HEK293 (cell line): ENCODE results near the gene TMEM181.
A peak's percentile ranks its signal among the peaks of the same experiment; 100 is the strongest.

Experiments
- CTCF ChIA-PET: fragments of 350-600 bp; formaldehyde crosslinking; extraction: SDS; loops from one replicate; lab custom pipeline; 2021; ENCODE audit warnings: antibody characterized with exemption; lab: Yijun Ruan, JAX
- POLR2A ChIA-PET: fragments of 300-600 bp; formaldehyde crosslinking; extraction: SDS; loops from one replicate; lab custom pipeline; 2020; ENCODE audit warnings: antibody characterized with exemption, inconsistent platforms; lab: Yijun Ruan, JAX
- H3K27ac ChIP-seq: fragments of 200-500 bp; sonication (Bioruptor generic); 2 replicates; pipeline ENCODE4 v1.5.1; 2014; ENCODE audit warnings: low read depth, low read length, control low read depth, inconsistent platforms; ENCODE audit errors: extremely low read depth
- H3K36me3 ChIP-seq, 2 experiments: fragments of 200-500 bp in 1 of 2; sonication (Bioruptor generic) in 1 of 2; 1 replicate in 1 of 2; 2 replicates in 1 of 2; pipeline ENCODE4 v1.5.1; 2014 to 2017; ENCODE audit warnings: inconsistent platforms in 2 of 2, low read length in 2 of 2; ENCODE audit not compliant: control insufficient read depth in 2 of 2, insufficient read depth in 1 of 2
- H3K4me1 ChIP-seq: fragments of 200-500 bp; sonication (Bioruptor generic); 2 replicates; pipeline ENCODE4 v1.5.1; 2014; ENCODE audit warnings: mild to moderate bottlenecking, low read length, inconsistent platforms; ENCODE audit not compliant: control insufficient read depth, insufficient read depth
- H3K4me3 ChIP-seq: 2 replicates; pipeline ENCODE4 v1.5.1; 2011; ENCODE audit warnings: low read depth, mild to moderate bottlenecking, control low read depth, low read length, moderate library complexity
- H3K9me3 ChIP-seq: fragments of 200-500 bp; sonication (Bioruptor generic); 2 replicates; pipeline ENCODE4 v1.5.1; 2014; ENCODE audit warnings: low read depth, low read length, inconsistent platforms; ENCODE audit not compliant: control insufficient read depth, insufficient read depth
- ELK4 ChIP-seq: IDR thresholded peaks from 2 replicates; pipeline ENCODE4 v1.6.1; 2011; ENCODE audit warnings: mild to moderate bottlenecking, low read depth, low read length, borderline replicate concordance
- GLIS1 ChIP-seq: fragments of 450-650 bp; formaldehyde crosslinking; IDR thresholded peaks from 2 replicates; pipeline ENCODE4 v1.5.1; 2016; ENCODE audit warnings: missing biosample characterization, missing genetic modification characterization
- HOXC10 ChIP-seq: sonication (generic); formaldehyde crosslinking; IDR thresholded peaks from 2 replicates; pipeline ENCODE4 v1.8.1; 2023; ENCODE audit warnings: mild to moderate bottlenecking, missing genetic modification reagents
- PBX3 ChIP-seq: sonication (generic); formaldehyde crosslinking; IDR thresholded peaks from 2 replicates; pipeline ENCODE4 v1.8.1; 2022; ENCODE audit warnings: mild to moderate bottlenecking, moderate library complexity, missing genetic modification reagents
- SP2 ChIP-seq: fragments of 450-650 bp; formaldehyde crosslinking; IDR thresholded peaks from 2 replicates; pipeline ENCODE4 v1.5.1; 2016; ENCODE audit warnings: missing biosample characterization, missing genetic modification characterization
- TRIM28 ChIP-seq: IDR thresholded peaks from 2 replicates; pipeline ENCODE4 v1.6.1; 2011; ENCODE audit warnings: low read length, control low read depth, borderline replicate concordance
- WT1 ChIP-seq: fragments of 450-650 bp; formaldehyde crosslinking; IDR thresholded peaks from 2 replicates; pipeline ENCODE4 v1.5.1; 2016; ENCODE audit warnings: missing biosample characterization, missing genetic modification characterization
- YY2 ChIP-seq: fragments of 450-650 bp; formaldehyde crosslinking; IDR thresholded peaks from 2 replicates; pipeline ENCODE4 v1.5.1; 2016; ENCODE audit warnings: missing biosample characterization, missing genetic modification characterization
- ZBTB10 ChIP-seq: fragments of 450-650 bp; formaldehyde crosslinking; IDR thresholded peaks from 2 replicates; pipeline ENCODE4 v1.5.1; 2016; ENCODE audit warnings: missing biosample characterization, missing genetic modification characterization
- ZFHX2 ChIP-seq: fragments of 450-650 bp; formaldehyde crosslinking; conservative IDR thresholded peaks from 2 replicates; pipeline ENCODE4 v1.5.1; 2016; ENCODE audit warnings: missing biosample characterization, missing genetic modification characterization
- ZFP3 ChIP-seq: fragments of 450-650 bp; formaldehyde crosslinking; IDR thresholded peaks from 2 replicates; pipeline ENCODE4 v1.5.1; 2016; ENCODE audit warnings: low read depth, missing biosample characterization, missing genetic modification characterization
- ZFP69B ChIP-seq: fragments of 450-650 bp; formaldehyde crosslinking; IDR thresholded peaks from 2 replicates; pipeline ENCODE4 v1.5.1; 2016; ENCODE audit warnings: missing biosample characterization, missing genetic modification characterization
- ZIC2 ChIP-seq: fragments of 450-650 bp; formaldehyde crosslinking; IDR thresholded peaks from 2 replicates; pipeline ENCODE4 v1.5.1; 2016; ENCODE audit warnings: missing biosample characterization, missing genetic modification characterization
- ZNF121 ChIP-seq: fragments of 450-650 bp; formaldehyde crosslinking; IDR thresholded peaks from 2 replicates; pipeline ENCODE4 v1.5.1; 2016; ENCODE audit warnings: missing biosample characterization, missing genetic modification characterization
- ZNF146 ChIP-seq: fragments of 450-650 bp; formaldehyde crosslinking; IDR thresholded peaks from 2 replicates; pipeline ENCODE4 v1.5.1; 2016; ENCODE audit warnings: missing biosample characterization, missing genetic modification characterization
- ZNF18 ChIP-seq: fragments of 450-650 bp; formaldehyde crosslinking; IDR thresholded peaks from 2 replicates; pipeline ENCODE4 v1.5.1; 2016; ENCODE audit warnings: missing biosample characterization, missing genetic modification characterization
- ZNF391 ChIP-seq: fragments of 450-650 bp; formaldehyde crosslinking; IDR thresholded peaks from 2 replicates; pipeline ENCODE4 v1.5.1; 2016; ENCODE audit warnings: low read depth, missing biosample characterization, missing genetic modification characterization, borderline replicate concordance
- ZNF473 ChIP-seq: fragments of 450-650 bp; formaldehyde crosslinking; IDR thresholded peaks from 2 replicates; pipeline ENCODE4 v1.5.1; 2017; ENCODE audit warnings: missing biosample characterization, missing genetic modification characterization
- ZNF514 ChIP-seq: fragments of 450-650 bp; formaldehyde crosslinking; IDR thresholded peaks from 2 replicates; pipeline ENCODE4 v1.5.1; 2016; ENCODE audit warnings: missing biosample characterization, missing genetic modification characterization
- ZNF544 ChIP-seq: fragments of 450-650 bp; formaldehyde crosslinking; IDR thresholded peaks from 2 replicates; pipeline ENCODE4 v1.5.0; 2017; ENCODE audit warnings: missing biosample characterization, missing genetic modification characterization
- ZNF548 ChIP-seq: fragments of 450-650 bp; formaldehyde crosslinking; IDR thresholded peaks from 2 replicates; pipeline ENCODE4 v1.5.1; 2016; ENCODE audit warnings: missing biosample characterization, missing genetic modification characterization
- ZNF549 ChIP-seq: fragments of 450-650 bp; IDR thresholded peaks from 2 replicates; pipeline ENCODE4 v1.5.1; 2018; ENCODE audit warnings: missing biosample characterization, missing genetic modification characterization, mild to moderate bottlenecking, inconsistent platforms, moderate library complexity
- ZNF561 ChIP-seq: fragments of 450-650 bp; IDR thresholded peaks from 2 replicates; pipeline ENCODE4 v1.5.1; 2018; ENCODE audit warnings: missing biosample characterization, missing genetic modification characterization, borderline replicate concordance
- ZNF623 ChIP-seq: fragments of 450-650 bp; formaldehyde crosslinking; IDR thresholded peaks from 2 replicates; pipeline ENCODE4 v1.5.1; 2016; ENCODE audit warnings: missing biosample characterization, missing genetic modification characterization
- ZNF629 ChIP-seq: fragments of 450-650 bp; formaldehyde crosslinking; IDR thresholded peaks from 2 replicates; pipeline ENCODE4 v1.5.1; 2017; ENCODE audit warnings: missing biosample characterization, missing genetic modification characterization
- ZNF658 ChIP-seq: fragments of 450-650 bp; formaldehyde crosslinking; IDR thresholded peaks from 2 replicates; pipeline ENCODE4; 2016; ENCODE audit warnings: missing biosample characterization, missing genetic modification characterization
- ZNF664 ChIP-seq: fragments of 450-650 bp; formaldehyde crosslinking; IDR thresholded peaks from 2 replicates; pipeline ENCODE4 v1.5.1; 2016; ENCODE audit warnings: missing biosample characterization, missing genetic modification characterization
- ZNF692 ChIP-seq: fragments of 450-650 bp; formaldehyde crosslinking; IDR thresholded peaks from 2 replicates; pipeline ENCODE4 v1.5.1; 2016; ENCODE audit warnings: missing biosample characterization, missing genetic modification characterization
- ZNF76 ChIP-seq: fragments of 450-650 bp; formaldehyde crosslinking; IDR thresholded peaks from 2 replicates; pipeline ENCODE4; 2016; ENCODE audit warnings: low read depth, missing biosample characterization, missing genetic modification characterization, borderline replicate concordance
- ZNF792 ChIP-seq: fragments of 450-650 bp; formaldehyde crosslinking; IDR thresholded peaks from 2 replicates; pipeline ENCODE4 v1.5.1; 2016; ENCODE audit warnings: missing biosample characterization, missing genetic modification characterization
- ZSCAN18 ChIP-seq: fragments of 450-650 bp; formaldehyde crosslinking; IDR thresholded peaks from 2 replicates; pipeline ENCODE4 v1.5.1; 2016; ENCODE audit warnings: missing biosample characterization, missing genetic modification characterization

Gene TMEM181

GRCh38 chr6:158638324-158638854 lies 78.5 kb downstream of the TMEM181 start:
- ChIA-PET POLR2A (no interaction called here), CTCF (interaction anchor here (0.5 to 2.6 kb wide), 7 partner anchors 9 to 422 kb away, joined by 3 to 9 read pairs (median 4); no protein-coding TSS in a partner anchor)
- no peaks in the 10 kb centered on the region for H3K9me3 ChIP-seq
- H3K27ac ChIP-seq: no peak overlapping the region
- peaks cover 5 to 48% of the 10 kb centered on the region in 2 experiments for H3K36me3 ChIP-seq
- peaks cover 9% of the 10 kb centered on the region for H3K4me1 ChIP-seq
- no peak overlapping the region for H3K4me3 ChIP-seq
- TF ChIP-seq WT1 (0 out of 2 replicates have a peak, but pooled peaks have one; percentile 28), ZNF629 (tag by site-specific recombination) (no peak), ELK4 (no peak), ZNF544 (tag by site-specific recombination) (no peak), ZNF146 (tag by site-specific recombination) (no peak), ZNF514 (tag by site-specific recombination) (no peak), TRIM28 (no peak), ZNF18 (tag by site-specific recombination) (no peak), ZNF623 (tag by site-specific recombination) (no peak), SP2 (tag by site-specific recombination) (no peak), ZNF561 (tag by site-specific recombination) (no peak), ZFP3 (tag by site-specific recombination) (no peak), ZFHX2 (tag by site-specific recombination) (peak; percentile 41), ZBTB10 (no peak), ZNF549 (tag by site-specific recombination) (no peak), ZNF548 (no peak), PBX3 (CRISPR knock-in tag) (no peak), GLIS1 (tag by site-specific recombination) (0 out of 2 replicates have a peak, but pooled peaks have one; percentile 19), HOXC10 (CRISPR knock-in tag) (no peak), ZNF76 (tag by site-specific recombination) (no peak), ZNF473 (tag by site-specific recombination) (no peak), ZNF391 (tag by site-specific recombination) (no peak), ZIC2 (tag by site-specific recombination) (no peak), YY2 (tag by site-specific recombination) (no peak), ZNF658 (tag by site-specific recombination) (no peak), ZFP69B (tag by site-specific recombination) (no peak), ZNF664 (tag by site-specific recombination) (no peak), ZNF121 (tag by site-specific recombination) (peak; percentile 96), ZSCAN18 (tag by site-specific recombination) (no peak), ZNF692 (tag by site-specific recombination) (no peak), ZNF792 (no peak)
